ENCODE results near the gene ECM1.

ECM1 gene

DNA sequence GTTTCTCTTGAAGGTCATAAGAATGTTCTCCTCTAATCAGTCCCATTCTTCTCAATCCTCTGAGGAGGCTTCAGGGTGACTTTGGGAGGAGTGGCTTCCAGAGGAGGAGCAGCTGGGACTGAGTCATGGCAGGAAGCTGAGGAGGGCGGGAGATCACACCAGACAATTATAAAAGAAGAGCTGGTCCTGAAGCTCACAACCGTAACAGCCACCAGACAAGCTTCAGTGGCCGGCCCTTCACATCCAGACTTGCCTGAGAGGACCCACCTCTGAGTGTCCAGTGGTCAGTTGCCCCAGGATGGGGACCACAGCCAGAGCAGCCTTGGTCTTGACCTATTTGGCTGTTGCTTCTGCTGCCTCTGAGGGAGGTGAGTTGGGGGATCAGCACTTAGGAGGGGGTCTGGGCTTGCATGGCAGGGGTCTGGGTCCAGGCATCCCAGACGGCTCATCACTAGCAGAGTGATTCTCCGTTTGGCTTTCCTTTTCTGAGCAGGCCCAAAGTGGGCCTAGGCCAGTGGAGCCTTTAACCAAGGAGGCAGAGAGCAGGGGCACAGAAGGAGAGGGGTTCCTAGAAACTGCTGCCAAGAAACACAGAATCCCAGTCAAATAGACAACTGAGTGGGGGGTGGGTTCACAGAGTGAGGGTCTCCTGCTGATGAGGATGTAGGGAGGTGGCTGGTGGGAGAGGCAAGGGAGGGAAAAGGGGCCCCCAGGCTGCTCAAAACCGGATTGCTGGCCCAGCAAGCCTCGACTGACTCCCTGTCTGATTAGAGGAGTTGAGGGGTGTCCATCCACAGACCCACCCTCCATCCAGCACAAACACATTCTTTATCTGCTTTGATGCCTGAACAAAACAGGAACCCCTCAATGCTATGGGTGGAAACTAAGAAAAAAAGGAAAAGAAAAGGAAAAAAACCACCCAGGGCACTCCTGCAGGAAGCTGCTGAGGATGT lies at the start of gene ECM1:
Gene ECM1 (plus strand): TSS at position 198 of the 953 bp plus-strand sequence. CDS start 101 bp downstream, at position 299.
- CTCF ChIA-PET = interaction anchor here (0.7 kb wide), 1 partner anchor 399 kb away, joined by 4 read pairs; no protein-coding TSS in a partner anchor
- peak; percentile 85 for DNase-seq (ENCODE audit: low spot score)
- H3K27ac ChIP-seq = peak within 1 kb of the TSS; percentile 89
- POLR2A ChIA-PET (ENCODE audit: low non-redundant PET) = no interaction called here
- TF ChIP-seq, protein P1, sequence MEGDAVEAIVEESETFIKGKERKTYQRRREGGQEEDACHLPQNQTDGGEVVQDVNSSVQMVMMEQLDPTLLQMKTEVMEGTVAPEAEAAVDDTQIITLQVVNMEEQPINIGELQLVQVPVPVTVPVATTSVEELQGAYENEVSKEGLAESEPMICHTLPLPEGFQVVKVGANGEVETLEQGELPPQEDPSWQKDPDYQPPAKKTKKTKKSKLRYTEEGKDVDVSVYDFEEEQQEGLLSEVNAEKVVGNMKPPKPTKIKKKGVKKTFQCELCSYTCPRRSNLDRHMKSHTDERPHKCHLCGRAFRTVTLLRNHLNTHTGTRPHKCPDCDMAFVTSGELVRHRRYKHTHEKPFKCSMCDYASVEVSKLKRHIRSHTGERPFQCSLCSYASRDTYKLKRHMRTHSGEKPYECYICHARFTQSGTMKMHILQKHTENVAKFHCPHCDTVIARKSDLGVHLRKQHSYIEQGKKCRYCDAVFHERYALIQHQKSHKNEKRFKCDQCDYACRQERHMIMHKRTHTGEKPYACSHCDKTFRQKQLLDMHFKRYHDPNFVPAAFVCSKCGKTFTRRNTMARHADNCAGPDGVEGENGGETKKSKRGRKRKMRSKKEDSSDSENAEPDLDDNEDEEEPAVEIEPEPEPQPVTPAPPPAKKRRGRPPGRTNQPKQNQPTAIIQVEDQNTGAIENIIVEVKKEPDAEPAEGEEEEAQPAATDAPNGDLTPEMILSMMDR (conservative IDR thresholded peaks at IDR 0.05; ENCODE audit: low read depth) = no peak

DNA sequence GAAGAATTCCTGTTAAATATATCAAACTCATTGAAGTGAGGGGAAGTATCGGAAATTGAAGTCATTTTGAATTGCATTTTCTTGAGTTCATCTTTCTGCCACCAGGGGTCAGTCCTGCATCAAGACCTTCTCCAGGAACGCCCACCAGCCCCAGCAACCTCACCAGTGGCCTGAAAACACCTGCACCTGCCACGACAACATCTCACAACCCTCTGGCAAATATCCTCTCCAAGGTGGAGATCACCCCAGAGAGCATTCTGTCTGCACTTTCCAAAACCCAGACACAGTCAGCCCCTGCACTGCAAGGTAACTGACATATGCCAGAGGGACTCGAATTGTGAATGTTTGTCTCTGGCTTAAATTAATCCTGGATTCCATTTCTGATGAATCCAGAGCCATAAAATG lies 43.5 kb upstream of the ECM1 start:
- DNase-seq (ENCODE audit: low spot score) = peak; percentile 64
- H3K27ac ChIP-seq = no peak overlapping the region
- TF ChIP-seq, protein P1 (conservative IDR thresholded peaks at IDR 0.05; ENCODE audit: low read depth) = peak; percentile 72
- POLR2A ChIA-PET (ENCODE audit: low non-redundant PET) = no interaction called here
- CTCF ChIA-PET = interaction anchor here (0.8 kb wide), 1 partner anchor 92 kb away, joined by 3 read pairs; no protein-coding TSS in a partner anchor

DNA sequence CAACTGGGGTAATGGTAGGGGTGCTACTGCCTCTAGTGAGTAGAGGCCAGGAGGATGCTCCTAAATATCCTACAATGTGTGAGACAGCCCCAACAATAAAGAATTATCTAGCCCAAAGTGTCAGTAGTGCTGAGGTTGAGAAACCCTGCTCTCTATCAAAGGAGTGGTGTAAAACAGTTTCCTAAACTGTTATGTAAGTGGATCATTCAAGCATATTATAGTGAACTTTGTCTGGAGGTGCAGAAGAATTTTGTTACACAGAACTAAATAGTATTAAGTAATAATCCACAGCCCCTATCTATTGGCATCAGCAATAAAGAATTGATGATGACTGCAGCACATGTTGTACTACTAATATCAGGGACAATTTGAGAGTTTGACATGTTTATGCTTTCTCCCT lies 40.9 kb upstream of the ECM1 start:
- ChIA-PET CTCF (no interaction called here), POLR2A (ENCODE audit: low non-redundant PET) (no interaction called here)
- no peak overlapping the region for H3K27ac ChIP-seq
- no peak for DNase-seq (ENCODE audit: low spot score)
- TF ChIP-seq, protein P1 (conservative IDR thresholded peaks at IDR 0.05; ENCODE audit: low read depth) = no peak

DNA sequence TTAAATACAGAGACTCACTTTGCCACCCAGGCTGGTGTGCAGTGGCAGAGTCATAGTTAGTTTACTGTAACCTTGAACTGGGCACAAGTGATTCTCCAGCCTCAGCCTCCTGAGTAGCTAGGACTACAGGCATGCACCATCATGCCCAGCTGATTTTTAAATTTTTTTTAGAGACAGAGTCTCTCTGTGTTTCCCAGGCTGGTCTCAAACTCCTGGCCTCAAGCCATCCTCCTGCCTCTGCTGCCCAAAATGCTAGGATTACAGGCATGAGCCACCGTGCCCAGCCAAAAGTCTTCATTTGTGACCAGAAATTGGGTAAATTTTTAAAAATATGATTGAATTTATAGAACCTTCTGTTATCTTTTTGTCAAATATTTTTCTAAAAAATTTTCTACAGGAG lies 38.6 kb upstream of the ECM1 start:
- CTCF ChIA-PET = no interaction called here

DNA sequence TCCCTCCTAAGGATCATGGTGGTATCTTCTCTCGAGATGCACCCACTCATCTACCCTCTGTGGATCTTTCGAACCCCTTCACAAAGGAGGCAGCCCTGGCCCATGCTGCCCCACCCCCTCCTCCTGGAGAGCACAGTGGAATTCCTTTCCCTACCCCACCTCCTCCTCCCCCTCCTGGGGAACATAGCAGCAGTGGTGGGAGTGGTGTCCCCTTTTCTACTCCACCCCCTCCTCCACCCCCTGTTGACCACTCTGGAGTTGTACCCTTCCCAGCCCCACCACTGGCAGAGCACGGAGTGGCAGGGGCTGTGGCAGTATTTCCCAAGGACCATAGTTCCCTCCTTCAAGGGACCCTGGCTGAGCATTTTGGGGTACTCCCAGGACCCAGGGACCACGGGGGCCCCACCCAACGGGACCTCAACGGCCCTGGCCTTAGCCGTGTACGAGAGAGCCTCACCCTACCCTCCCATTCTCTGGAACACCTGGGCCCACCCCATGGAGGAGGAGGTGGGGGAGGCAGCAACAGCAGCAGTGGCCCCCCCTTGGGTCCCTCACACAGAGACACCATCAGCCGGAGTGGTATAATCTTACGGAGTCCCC lies 35.2 kb upstream of the ECM1 start:
- TF ChIP-seq, protein P1 (conservative IDR thresholded peaks at IDR 0.05; ENCODE audit: low read depth) = no peak
- DNase-seq (ENCODE audit: low spot score) = no peak
- H3K27ac ChIP-seq = no peak overlapping the region; the same call in 1 of the 2 replicates
- ChIA-PET POLR2A (ENCODE audit: low non-redundant PET) (no interaction called here), CTCF (no interaction called here)

More for the DNA sequence above, 38.6 kb upstream of the ECM1 start:
- TF ChIP-seq, protein P1 (conservative IDR thresholded peaks at IDR 0.05; ENCODE audit: low read depth) = no peak
- POLR2A ChIA-PET (ENCODE audit: low non-redundant PET) = no interaction called here
- H3K27ac ChIP-seq = no peak overlapping the region
- no peak for DNase-seq (ENCODE audit: low spot score)

DNA sequence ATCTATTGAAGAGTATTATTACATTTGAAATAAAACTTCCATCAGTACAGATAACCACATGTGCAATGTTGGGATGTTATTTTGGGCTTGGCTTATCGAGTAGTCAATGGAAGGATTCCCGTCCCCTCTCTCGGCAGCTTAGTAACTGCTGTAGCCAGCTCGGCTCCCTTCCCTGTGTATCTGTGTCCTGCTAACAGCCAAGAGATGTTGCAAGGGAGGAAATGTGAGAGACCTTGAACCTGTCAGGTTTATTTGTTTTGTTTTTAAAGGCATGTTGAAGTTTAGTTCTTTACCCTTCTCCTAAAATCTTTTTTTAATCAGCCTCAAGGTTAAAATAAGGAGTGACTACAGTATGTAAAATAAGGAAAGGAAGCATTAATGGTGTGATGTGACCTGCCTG lies 34.2 kb upstream of the ECM1 start:
- CTCF ChIA-PET = no interaction called here
- TF ChIP-seq, protein P1 (conservative IDR thresholded peaks at IDR 0.05; ENCODE audit: low read depth) = no peak
- DNase-seq (ENCODE audit: low spot score) = no peak
- POLR2A ChIA-PET (ENCODE audit: low non-redundant PET) = no interaction called here
- H3K27ac ChIP-seq = no peak overlapping the region
